Measurements from ENCODE around the gene TSGA10IP.

Gene TSGA10IP

GRCh38 chr11:65977621-65978390, 32.5 kb downstream of the TSGA10IP start:
- Histone ChIP-seq H3K4me3 (ENCODE audit: low read depth in 1 of 2, low read length in 2 of 2) (no peak overlapping the region), H3K4me2 (ENCODE audit: insufficient read depth, low read length) (no peak overlapping the region), H3K36me3 (ENCODE audit: insufficient read depth, low read length) (peaks cover 55% of the 10 kb centered on the region), H3K27me3 (ENCODE audit: insufficient read depth, low read length, poor library complexity) (no peaks in the 10 kb centered on the region), H3K4me1 (ENCODE audit: insufficient read depth, low read length) (no peaks in the 10 kb centered on the region), H3K9ac (ENCODE audit: low read depth, low read length) (no peak overlapping the region), H3K9me3 (ENCODE audit: insufficient read depth, low read length, severe bottlenecking) (no peaks in the 10 kb centered on the region), H3K79me2 (ENCODE audit: insufficient read depth, low read length) (no peaks in the 10 kb centered on the region), H4K20me1 (ENCODE audit: insufficient read depth, low read length) (peaks cover 12% of the 10 kb centered on the region; the same call in 1 of the 2 replicates), H2AFZ (ENCODE audit: low read depth, low read length) (no peak overlapping the region), H3K27ac (ENCODE audit: low read length) (no peak overlapping the region)
- no peak for TF ChIP-seq EZH2 (IDR thresholded peaks at IDR 0.05; ENCODE audit: borderline replicate concordance, low read depth, low read length, severe bottlenecking)
- TF ChIP-seq, protein P1, sequence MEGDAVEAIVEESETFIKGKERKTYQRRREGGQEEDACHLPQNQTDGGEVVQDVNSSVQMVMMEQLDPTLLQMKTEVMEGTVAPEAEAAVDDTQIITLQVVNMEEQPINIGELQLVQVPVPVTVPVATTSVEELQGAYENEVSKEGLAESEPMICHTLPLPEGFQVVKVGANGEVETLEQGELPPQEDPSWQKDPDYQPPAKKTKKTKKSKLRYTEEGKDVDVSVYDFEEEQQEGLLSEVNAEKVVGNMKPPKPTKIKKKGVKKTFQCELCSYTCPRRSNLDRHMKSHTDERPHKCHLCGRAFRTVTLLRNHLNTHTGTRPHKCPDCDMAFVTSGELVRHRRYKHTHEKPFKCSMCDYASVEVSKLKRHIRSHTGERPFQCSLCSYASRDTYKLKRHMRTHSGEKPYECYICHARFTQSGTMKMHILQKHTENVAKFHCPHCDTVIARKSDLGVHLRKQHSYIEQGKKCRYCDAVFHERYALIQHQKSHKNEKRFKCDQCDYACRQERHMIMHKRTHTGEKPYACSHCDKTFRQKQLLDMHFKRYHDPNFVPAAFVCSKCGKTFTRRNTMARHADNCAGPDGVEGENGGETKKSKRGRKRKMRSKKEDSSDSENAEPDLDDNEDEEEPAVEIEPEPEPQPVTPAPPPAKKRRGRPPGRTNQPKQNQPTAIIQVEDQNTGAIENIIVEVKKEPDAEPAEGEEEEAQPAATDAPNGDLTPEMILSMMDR (IDR thresholded peaks at IDR 0.05; ENCODE audit: borderline replicate concordance, extremely low read depth, low read length, poor library complexity, severe bottlenecking), result no peak
- no peak for ATAC-seq (ENCODE audit: insufficient read depth, low read depth)
- DNase-seq, result no peak

DNA sequence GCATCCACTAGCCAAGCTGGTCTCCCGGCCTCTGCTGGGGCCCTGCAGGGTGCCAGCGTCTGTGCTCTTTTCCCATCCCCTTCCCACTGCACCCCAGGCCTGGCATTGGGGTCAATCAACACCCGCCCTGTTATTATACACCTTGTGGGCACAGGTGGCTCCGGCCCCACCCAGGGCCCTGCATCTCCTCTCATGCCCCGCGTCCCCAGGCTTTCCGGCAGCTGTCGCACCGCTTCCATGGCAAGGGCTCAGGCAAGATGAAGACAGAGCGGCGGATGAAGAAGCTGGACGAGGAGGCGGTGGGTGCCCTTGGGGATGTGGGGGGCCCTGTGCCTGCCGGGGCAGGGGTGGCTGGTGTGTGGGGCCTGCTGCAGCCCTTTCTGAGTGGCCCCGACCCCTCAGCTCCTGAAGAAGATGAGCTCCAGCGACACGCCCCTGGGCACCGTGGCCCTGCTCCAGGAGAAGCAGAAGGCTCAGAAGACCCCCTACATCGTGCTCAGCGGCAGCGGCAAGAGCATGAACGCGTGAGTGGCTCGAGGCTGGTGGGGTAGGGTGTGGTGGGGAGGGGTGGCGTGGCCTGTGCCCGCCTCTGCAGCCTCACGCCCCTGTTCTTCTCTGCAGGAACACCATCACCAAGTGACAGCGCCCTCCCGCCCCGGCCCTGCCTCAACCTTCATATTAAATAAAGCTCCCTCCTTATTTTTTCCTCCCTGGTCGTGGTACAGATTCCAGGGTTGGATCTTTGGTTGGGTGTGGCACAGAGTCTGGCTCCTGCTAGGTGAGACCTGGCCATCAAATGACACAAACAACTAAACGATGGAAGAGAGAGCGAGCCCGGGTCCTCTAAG, 33.3 kb downstream of the TSGA10IP start:
- no peaks in the 10 kb centered on the region for H3K9me3 ChIP-seq (ENCODE audit: insufficient read depth, low read length, severe bottlenecking)
- H2AFZ ChIP-seq (ENCODE audit: low read depth, low read length), result no peak overlapping the region
- no peaks in the 10 kb centered on the region for H3K4me1 ChIP-seq (ENCODE audit: insufficient read depth, low read length)
- H3K27me3 ChIP-seq (ENCODE audit: insufficient read depth, low read length, poor library complexity), result no peaks in the 10 kb centered on the region
- peaks cover 48% of the 10 kb centered on the region for H3K36me3 ChIP-seq (ENCODE audit: insufficient read depth, low read length)
- TF ChIP-seq EZH2 (IDR thresholded peaks at IDR 0.05; ENCODE audit: borderline replicate concordance, low read depth, low read length, severe bottlenecking), result no peak
- TF ChIP-seq, protein P1 (IDR thresholded peaks at IDR 0.05; ENCODE audit: borderline replicate concordance, extremely low read depth, low read length, poor library complexity, severe bottlenecking), result no peak
- no peak overlapping the region for H3K4me3 ChIP-seq (ENCODE audit: low read depth in 1 of 2, low read length in 2 of 2)
- H4K20me1 ChIP-seq (ENCODE audit: insufficient read depth, low read length), result peaks cover 12% of the 10 kb centered on the region; the same call in 1 of the 2 replicates
- no peak for DNase-seq
- no peak overlapping the region for H3K4me2 ChIP-seq (ENCODE audit: insufficient read depth, low read length)
- no peaks in the 10 kb centered on the region for H3K79me2 ChIP-seq (ENCODE audit: insufficient read depth, low read length)
- ATAC-seq (ENCODE audit: insufficient read depth, low read depth), result no peak
- no peak overlapping the region for H3K27ac ChIP-seq (ENCODE audit: low read length)
- no peak overlapping the region for H3K9ac ChIP-seq (ENCODE audit: low read depth, low read length)

DNA sequence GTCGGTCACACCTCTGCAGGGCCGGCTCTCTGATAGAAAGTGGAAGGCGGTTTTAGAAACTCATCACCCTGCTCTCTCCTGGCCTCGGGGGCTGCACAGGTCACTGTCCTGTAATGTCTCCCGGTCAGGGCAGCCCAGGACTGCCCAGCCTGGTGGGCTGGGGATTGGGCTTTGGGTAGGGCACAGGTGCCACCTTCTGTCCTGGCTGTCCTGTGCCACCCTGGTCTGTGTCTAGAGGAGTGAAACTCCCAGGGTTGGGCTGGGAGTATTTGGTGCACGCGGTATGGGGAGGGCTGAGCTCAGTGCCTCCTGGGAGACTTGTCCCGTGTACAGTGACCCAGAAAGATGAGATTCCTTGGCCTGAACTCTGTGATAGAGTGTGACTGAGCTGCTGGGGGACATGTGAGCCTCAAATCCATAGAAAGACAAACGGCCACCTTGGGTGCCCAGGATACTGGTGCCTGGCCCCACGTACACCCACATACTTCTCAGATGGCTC, 34.0 kb downstream of the TSGA10IP start:
- no peak overlapping the region for H3K4me3 ChIP-seq (ENCODE audit: low read depth in 1 of 2, low read length in 2 of 2)
- peaks cover 12% of the 10 kb centered on the region; the same call in 1 of the 2 replicates for H4K20me1 ChIP-seq (ENCODE audit: insufficient read depth, low read length)
- DNase-seq (no peak), ATAC-seq (ENCODE audit: insufficient read depth, low read depth) (0 out of 3 replicates have a peak, but pooled peaks have one; percentile 9)
- no peaks in the 10 kb centered on the region for H3K79me2 ChIP-seq (ENCODE audit: insufficient read depth, low read length)
- H2AFZ ChIP-seq (ENCODE audit: low read depth, low read length), result no peak overlapping the region
- no peaks in the 10 kb centered on the region for H3K4me1 ChIP-seq (ENCODE audit: insufficient read depth, low read length)
- no peak overlapping the region for H3K9ac ChIP-seq (ENCODE audit: low read depth, low read length)
- no peak overlapping the region for H3K27ac ChIP-seq (ENCODE audit: low read length)
- no peaks in the 10 kb centered on the region for H3K27me3 ChIP-seq (ENCODE audit: insufficient read depth, low read length, poor library complexity)
- no peaks in the 10 kb centered on the region for H3K9me3 ChIP-seq (ENCODE audit: insufficient read depth, low read length, severe bottlenecking)
- TF ChIP-seq, protein P1 (IDR thresholded peaks at IDR 0.05; ENCODE audit: borderline replicate concordance, extremely low read depth, low read length, poor library complexity, severe bottlenecking), result no peak
- TF ChIP-seq EZH2 (IDR thresholded peaks at IDR 0.05; ENCODE audit: borderline replicate concordance, low read depth, low read length, severe bottlenecking), result no peak
- H3K4me2 ChIP-seq (ENCODE audit: insufficient read depth, low read length), result no peak overlapping the region
- H3K36me3 ChIP-seq (ENCODE audit: insufficient read depth, low read length), result peaks cover 44% of the 10 kb centered on the region

Data from DND-41 (cell line).